ENCODE measurements around the gene SGK1. TPM values are rescaled to one million over a fixed set of nuclear protein-coding genes. Genes with fewer than 3 reads are reported as not detected.

The SGK1 gene
- polyA plus RNA-seq, 2 of the 4 experiments (the other 2 are of a cell fraction) = 41.3 to 131 TPM

GRCh38 chr6:134309227-134309626, 8.7 kb downstream of the SGK1 start:
- FAIRE-seq (no peak), DNase-seq (ENCODE audit: low read depth in 1 of 2, low spot score in 1 of 2) (no peak), ATAC-seq (no peak)
- no peak overlapping the region for H3K4me2 ChIP-seq
- H3K4me3 ChIP-seq = no peak overlapping the region
- ChIA-PET CTCF (no interaction called here), POLR2A (no interaction called here)
- H3K4me1 ChIP-seq = peaks cover 6% of the 10 kb centered on the region; the same call in 2 of the 3 replicates
- no peaks in the 10 kb centered on the region for H3K9me3 ChIP-seq
- TF ChIP-seq MAZ (IDR thresholded peaks at IDR 0.05; ENCODE audit: borderline replicate concordance, low read depth, low read length) (no peak), NR3C1 (IDR thresholded peaks at IDR 0.05) (no peak)
- 90% methylated on average over 3 of the region's 3 CpGs for WGBS (ENCODE audit: missing lambda C conversion rate)
- 0 out of 6 replicates have a peak overlapping the region, but pooled peaks of 1 of the 2 experiments have one; percentile 26 for H3K27ac ChIP-seq

DNA sequence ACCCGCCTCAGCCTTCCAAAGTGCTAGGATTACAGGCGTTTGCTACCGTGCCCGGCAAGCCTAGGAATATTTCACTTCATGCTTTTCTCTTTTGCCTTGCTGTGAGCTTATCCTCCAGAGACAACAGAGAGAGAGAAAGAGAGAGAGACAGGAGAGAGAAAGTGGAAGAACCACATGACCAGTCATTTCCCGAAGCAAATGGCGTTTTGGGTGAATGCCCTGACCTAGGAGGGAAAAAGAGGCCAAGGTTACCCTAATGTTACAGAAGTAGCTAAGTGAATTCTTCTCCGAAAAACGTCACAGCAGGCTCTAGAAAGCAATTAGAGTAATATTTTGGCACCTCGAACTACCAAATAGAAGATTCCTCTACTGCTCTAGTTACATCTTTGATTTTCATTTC, 9.1 kb downstream of the SGK1 start:
- TF ChIP-seq HMGXB4 (CRISPR knock-in tag; IDR thresholded peaks at IDR 0.05; ENCODE audit: borderline replicate concordance) = no peak
- TF ChIP-seq NR3C1 (IDR thresholded peaks at IDR 0.05) = no peak
- TF ChIP-seq ZFP36 (IDR thresholded peaks at IDR 0.05; ENCODE audit: borderline replicate concordance, partially characterized antibody) = no peak
- TF ChIP-seq CHD2 (IDR thresholded peaks at IDR 0.05; ENCODE audit: low read length, partially characterized antibody) = no peak
- no peak for TF ChIP-seq KDM1A (IDR thresholded peaks at IDR 0.05; ENCODE audit: low read depth)
- TF ChIP-seq RCOR1 (IDR thresholded peaks at IDR 0.05; ENCODE audit: low read depth, low read length) = no peak
- no peak for TF ChIP-seq ZC3H11A (IDR thresholded peaks at IDR 0.05)
- TF ChIP-seq RARB (CRISPR knock-in tag; IDR thresholded peaks at IDR 0.05) = no peak
- 79% methylated on average over 9 of the region's 9 CpGs for WGBS (ENCODE audit: missing lambda C conversion rate)
- ATAC-seq (no peak), DNase-seq (ENCODE audit: low read depth in 1 of 2, low spot score in 1 of 2) (no peak), FAIRE-seq (no peak)
- H3K9me3 ChIP-seq = no peaks in the 10 kb centered on the region
- no peak overlapping the region for H3K4me2 ChIP-seq
- POLR2A ChIA-PET = no interaction called here
- peaks cover 10% of the 10 kb centered on the region; the same call in 2 of the 3 replicates for H3K4me1 ChIP-seq
- CTCF ChIA-PET = no interaction called here
- no peak overlapping the region for H3K4me3 ChIP-seq
- no peak overlapping the region for H3K27ac ChIP-seq

- CTCF ChIA-PET = no interaction called here
These were observed 10.0 kb downstream of the SGK1 start for GRCh38 chr6:134307870-134308269.

More at GRCh38 chr6:134307870-134308269, 10.0 kb downstream of the SGK1 start:
- FAIRE-seq = no peak
- Histone ChIP-seq H3K9me3 (no peaks in the 10 kb centered on the region), H3K4me3 (no peak overlapping the region), H3K4me1 (peaks cover 11% of the 10 kb centered on the region; the same call in 2 of the 3 replicates), H3K27ac (no peak overlapping the region), H3K4me2 (no peak overlapping the region)
- TF ChIP-seq CBX2 (IDR thresholded peaks at IDR 0.05; ENCODE audit: borderline replicate concordance, low read depth) (no peak), JUN (IDR thresholded peaks at IDR 0.05) (no peak), FOXS1 (CRISPR knock-in tag; IDR thresholded peaks at IDR 0.05) (no peak), USF2 (IDR thresholded peaks at IDR 0.05) (no peak), RFX5 (IDR thresholded peaks at IDR 0.05) (no peak), PHF8 (IDR thresholded peaks at IDR 0.05; ENCODE audit: borderline replicate concordance, low read depth) (no peak), RARB (CRISPR knock-in tag; IDR thresholded peaks at IDR 0.05) (no peak), CHD4 (IDR thresholded peaks at IDR 0.05; ENCODE audit: borderline replicate concordance) (no peak), ELK1 (IDR thresholded peaks at IDR 0.05; ENCODE audit: low read depth, low read length) (no peak)
- WGBS (ENCODE audit: missing lambda C conversion rate) = 82% methylated on average over 5 of the region's 5 CpGs
- no peak for DNase-seq (ENCODE audit: low read depth in 1 of 2, low spot score in 1 of 2)
- POLR2A ChIA-PET = interaction anchor here (0.6 kb wide), 1 partner anchor 21 kb away, joined by 3 read pairs; no protein-coding TSS in a partner anchor
- no peak for ATAC-seq
